Uterus (tissue), 2 donors: ENCODE data around the gene MOG.

Experiments
- CTCF ChIP-seq, 4 experiments: fragments of 200-600 bp in 2 of 4; fragments of 450-650 bp in 2 of 4; sonication (generic) in 2 of 4; IDR thresholded peaks; one replicate each; pipeline ENCODE4 v1.5.1; 2016 to 2019; ENCODE audit warnings: antibody characterized with exemption in 4 of 4, mild to moderate bottlenecking in 2 of 4, moderate library complexity in 1 of 4
- POLR2A ChIP-seq, 2 donors: fragments of 450-650 bp; IDR thresholded peaks; one replicate each; pipeline ENCODE4 v1.6.1; 2016; ENCODE audit warnings: antibody characterized with exemption in 2 of 2, mild to moderate bottlenecking in 1 of 2, moderate library complexity in 1 of 2

GRCh38 chr6:29696147-29697125, 39.5 kb downstream of the MOG start:
- TF ChIP-seq CTCF (IDR thresholded peaks at IDR 0.05) (no peak), POLR2A (IDR thresholded peaks at IDR 0.05) (no peak)
